HG03457 (cell line): ENCODE results near the gene SLC30A1.
"Not testable (repeated sequence)": the region's sequence is repeated elsewhere in the genome, so short reads cannot be mapped to it uniquely, and the experiment has no call there.

Experiments used
- ATAC-seq: cut with Tn5 transposase; IDR thresholded peaks from one replicate; pipeline ENCODE4 v1.9.1; 2021; ENCODE audit warnings: moderate number of reproducible peaks; ENCODE audit not compliant: unreplicated experiment

The SLC30A1 gene

GRCh38 chr1:211583011-211583992 is 4.3 kb upstream of the SLC30A1 start:
- no peak for ATAC-seq

GRCh38 chr1:211581526-211581925 is 2.6 kb upstream of the SLC30A1 start:
- ATAC-seq, result no peak

- ATAC-seq, result no peak
Measured at GRCh38 chr1:211580303-211580687, 1.3 kb upstream of the SLC30A1 start.

- ATAC-seq, result peak; percentile 28
Measured at GRCh38 chr1:211579440-211580302, 710 bp upstream of the SLC30A1 start.

GRCh38 chr1:211577819-211578639 is 932 bp downstream of the SLC30A1 start:
- ATAC-seq, result peak; percentile 36

- ATAC-seq, result no peak
Measured at GRCh38 chr1:211577277-211577818, 1.6 kb downstream of the SLC30A1 start.

- no peak for ATAC-seq
Measured at GRCh38 chr1:211576717-211577116, 2.2 kb downstream of the SLC30A1 start.

- ATAC-seq, result no peak
Measured at GRCh38 chr1:211574705-211575104, 4.3 kb downstream of the SLC30A1 start.

GRCh38 chr1:211571998-211572397 is 7.0 kb downstream of the SLC30A1 start:
- no peak for ATAC-seq

- ATAC-seq, result not testable (repeated sequence)
Measured at GRCh38 chr1:211570378-211570777, 8.6 kb downstream of the SLC30A1 start.

GRCh38 chr1:211566431-211567025 is 12.4 kb downstream of the SLC30A1 start:
- ATAC-seq, result peak; percentile 93

- ATAC-seq, result no peak
Measured at GRCh38 chr1:211564084-211564483, 14.9 kb downstream of the SLC30A1 start.

- no peak for ATAC-seq
Measured at GRCh38 chr1:211559222-211560010, 19.5 kb downstream of the SLC30A1 start.

GRCh38 chr1:211557894-211558625 is 20.9 kb downstream of the SLC30A1 start:
- ATAC-seq, result no peak

GRCh38 chr1:211553549-211553948 is 25.4 kb downstream of the SLC30A1 start:
- ATAC-seq, result no peak

GRCh38 chr1:211551638-211552460 is 27.1 kb downstream of the SLC30A1 start:
- ATAC-seq, result no peak

GRCh38 chr1:211549092-211549711 is 29.8 kb downstream of the SLC30A1 start:
- no peak for ATAC-seq
